Measurements from ENCODE around the gene COA1. TPM values are rescaled to one million over a fixed set of nuclear protein-coding genes. Genes with fewer than 3 reads are reported as not detected.

COA1 gene
- total RNA-seq, 2 experiments from 2014 or later: 63.9 to 96.0 TPM

GRCh38 chr7:43756368-43757072 is 27.2 kb upstream of the COA1 start:
- intact Hi-C loops (cut with micrococcal nuclease; ENCODE audit: unreplicated experiment): no loop called here
- no TSS peak for BruUV-seq (replicated peaks)
- Histone ChIP-seq H2AFZ (ENCODE audit: low read length) (no peak overlapping the region), H3K27ac (ENCODE audit: low read depth, low read length, poor library complexity, severe bottlenecking) (no peak overlapping the region), H3K4me2 (ENCODE audit: low read length) (no peak overlapping the region), H4K20me1 (ENCODE audit: insufficient read depth, low read length) (no peaks in the 10 kb centered on the region), H3K9me2 (ENCODE audit: insufficient read depth, low read length) (no peaks in the 10 kb centered on the region), H3K4me3 (ENCODE audit: low read depth, low read length, poor library complexity, severe bottlenecking) (no peak overlapping the region), H3K79me2 (ENCODE audit: insufficient read depth, low read depth, low read length) (no peaks in the 10 kb centered on the region), H3K9me3 (ENCODE audit: low read length) (no peaks in the 10 kb centered on the region), H3K36me3 (ENCODE audit: insufficient read depth, low read length) (no peaks in the 10 kb centered on the region), H3K4me1 (ENCODE audit: insufficient read depth, low read length, poor library complexity, severe bottlenecking) (no peaks in the 10 kb centered on the region)
- no peak for DNase-seq (ENCODE audit: low spot score)
- TF ChIP-seq EZH2phosphoT487 (IDR thresholded peaks at IDR 0.05; ENCODE audit: borderline replicate concordance, low read depth, low read length): no peak
- ChIA-PET POLR2A (interaction anchor here (0.5 to 0.7 kb wide), 2 partner anchors 153 to 428 kb away, joined by 3 to 4 read pairs; no protein-coding TSS in a partner anchor), CTCF (ENCODE audit: unreplicated experiment) (no interaction called here)

GRCh38 chr7:43754596-43754995 is 25.3 kb upstream of the COA1 start:
- H3K4me2 ChIP-seq (ENCODE audit: low read length): no peak overlapping the region
- no peaks in the 10 kb centered on the region for H3K36me3 ChIP-seq (ENCODE audit: insufficient read depth, low read length)
- no TSS peak for BruUV-seq (replicated peaks)
- no peak overlapping the region for H2AFZ ChIP-seq (ENCODE audit: low read length)
- H3K9me3 ChIP-seq (ENCODE audit: low read length): no peaks in the 10 kb centered on the region
- ChIA-PET CTCF (ENCODE audit: unreplicated experiment) (no interaction called here), POLR2A (interaction anchor here (0.6 kb wide), 2 partner anchors 13 to 22 kb away, joined by 3 read pairs; no protein-coding TSS in a partner anchor)
- H3K9me2 ChIP-seq (ENCODE audit: insufficient read depth, low read length): no peaks in the 10 kb centered on the region
- no peaks in the 10 kb centered on the region for H3K4me1 ChIP-seq (ENCODE audit: insufficient read depth, low read length, poor library complexity, severe bottlenecking)
- DNase-seq (ENCODE audit: low spot score): no peak
- intact Hi-C loops (cut with micrococcal nuclease; ENCODE audit: unreplicated experiment): no loop called here
- H3K4me3 ChIP-seq (ENCODE audit: low read depth, low read length, poor library complexity, severe bottlenecking): no peak overlapping the region
- H3K79me2 ChIP-seq (ENCODE audit: insufficient read depth, low read depth, low read length): no peaks in the 10 kb centered on the region
- no peak overlapping the region for H3K27ac ChIP-seq (ENCODE audit: low read depth, low read length, poor library complexity, severe bottlenecking)
- TF ChIP-seq CTCF (conservative IDR thresholded peaks at IDR 0.05; ENCODE audit: low read length): no peak
- TF ChIP-seq EZH2phosphoT487 (IDR thresholded peaks at IDR 0.05; ENCODE audit: borderline replicate concordance, low read depth, low read length): no peak
- no peaks in the 10 kb centered on the region for H4K20me1 ChIP-seq (ENCODE audit: insufficient read depth, low read length)

- CTCF ChIA-PET (ENCODE audit: unreplicated experiment): no interaction called here
- Histone ChIP-seq H3K27ac (ENCODE audit: low read depth, low read length, poor library complexity, severe bottlenecking) (no peak overlapping the region), H3K9me3 (ENCODE audit: low read length) (no peaks in the 10 kb centered on the region), H3K36me3 (ENCODE audit: insufficient read depth, low read length) (no peaks in the 10 kb centered on the region), H3K4me1 (ENCODE audit: insufficient read depth, low read length, poor library complexity, severe bottlenecking) (no peaks in the 10 kb centered on the region), H2AFZ (ENCODE audit: low read length) (no peak overlapping the region), H3K4me3 (ENCODE audit: low read depth, low read length, poor library complexity, severe bottlenecking) (no peak overlapping the region), H3K4me2 (ENCODE audit: low read length) (no peak overlapping the region), H3K79me2 (ENCODE audit: insufficient read depth, low read depth, low read length) (no peaks in the 10 kb centered on the region), H4K20me1 (ENCODE audit: insufficient read depth, low read length) (no peaks in the 10 kb centered on the region), H3K9me2 (ENCODE audit: insufficient read depth, low read length) (no peaks in the 10 kb centered on the region)
- intact Hi-C loops (cut with micrococcal nuclease; ENCODE audit: unreplicated experiment): no loop called here
- DNase-seq (ENCODE audit: low spot score): no peak
- no TSS peak for BruUV-seq (replicated peaks)
- POLR2A ChIA-PET: interaction anchor here (0.6 to 0.7 kb wide), 3 partner anchors 137 to 1198 kb away, joined by 3 to 4 read pairs (median 4); no protein-coding TSS in a partner anchor
- no peak for TF ChIP-seq EZH2phosphoT487 (IDR thresholded peaks at IDR 0.05; ENCODE audit: borderline replicate concordance, low read depth, low read length)
- no peak for TF ChIP-seq CTCF (conservative IDR thresholded peaks at IDR 0.05; ENCODE audit: low read length)
These were observed 24.5 kb upstream of the COA1 start for GRCh38 chr7:43753843-43754242.
